ENCODE data around the gene ADAM8. TPM values are rescaled to one million over a fixed set of nuclear protein-coding genes. Genes with fewer than 3 reads are reported as not detected.

Gene ADAM8
- total RNA-seq, 4 donors from 2014 or later = 2.7 to 11.3 (median 6.4) TPM

DNA sequence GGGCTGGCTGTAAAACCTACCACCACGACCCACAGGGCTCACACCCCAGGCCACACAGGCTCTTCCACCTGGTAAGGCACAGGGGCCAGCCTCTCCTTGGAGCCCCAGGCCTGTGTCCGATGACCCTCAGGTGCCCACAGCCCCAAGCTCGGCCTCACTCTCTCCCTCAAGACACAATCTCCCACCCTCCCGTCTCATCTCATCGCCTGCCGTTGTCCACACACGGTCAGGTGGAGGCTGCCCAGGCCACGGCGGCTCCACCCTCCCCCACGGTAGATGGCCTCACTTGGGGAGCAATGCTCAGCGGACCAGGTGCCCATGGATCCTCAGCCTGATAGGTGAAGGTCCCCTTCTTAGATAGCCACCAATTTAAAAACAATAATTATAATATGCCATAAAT is 55.3 kb downstream of the ADAM8 start:
- no peak for DNase-seq (ENCODE audit: low spot score in 2 of 2)
- TF ChIP-seq POLR2A (IDR thresholded peaks at IDR 0.05) (no peak), EP300 (IDR thresholded peaks at IDR 0.05) (no peak)
- TF ChIP-seq, protein P1, sequence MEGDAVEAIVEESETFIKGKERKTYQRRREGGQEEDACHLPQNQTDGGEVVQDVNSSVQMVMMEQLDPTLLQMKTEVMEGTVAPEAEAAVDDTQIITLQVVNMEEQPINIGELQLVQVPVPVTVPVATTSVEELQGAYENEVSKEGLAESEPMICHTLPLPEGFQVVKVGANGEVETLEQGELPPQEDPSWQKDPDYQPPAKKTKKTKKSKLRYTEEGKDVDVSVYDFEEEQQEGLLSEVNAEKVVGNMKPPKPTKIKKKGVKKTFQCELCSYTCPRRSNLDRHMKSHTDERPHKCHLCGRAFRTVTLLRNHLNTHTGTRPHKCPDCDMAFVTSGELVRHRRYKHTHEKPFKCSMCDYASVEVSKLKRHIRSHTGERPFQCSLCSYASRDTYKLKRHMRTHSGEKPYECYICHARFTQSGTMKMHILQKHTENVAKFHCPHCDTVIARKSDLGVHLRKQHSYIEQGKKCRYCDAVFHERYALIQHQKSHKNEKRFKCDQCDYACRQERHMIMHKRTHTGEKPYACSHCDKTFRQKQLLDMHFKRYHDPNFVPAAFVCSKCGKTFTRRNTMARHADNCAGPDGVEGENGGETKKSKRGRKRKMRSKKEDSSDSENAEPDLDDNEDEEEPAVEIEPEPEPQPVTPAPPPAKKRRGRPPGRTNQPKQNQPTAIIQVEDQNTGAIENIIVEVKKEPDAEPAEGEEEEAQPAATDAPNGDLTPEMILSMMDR (IDR thresholded peaks at IDR 0.05) = no peak
- Histone ChIP-seq H3K4me1 (no peaks in the 10 kb centered on the region), H3K4me3 (no peak overlapping the region), H3K9me3 (no peaks in the 10 kb centered on the region), H3K27ac (no peak overlapping the region), H3K27me3 (peaks cover 0 to 33% of the 10 kb centered on the region in 2 donors), H3K36me3 (no peaks in the 10 kb centered on the region)
- WGBS, 2 donors = 91 to 92% methylated on average over 11 of the region's 11 CpGs

DNA sequence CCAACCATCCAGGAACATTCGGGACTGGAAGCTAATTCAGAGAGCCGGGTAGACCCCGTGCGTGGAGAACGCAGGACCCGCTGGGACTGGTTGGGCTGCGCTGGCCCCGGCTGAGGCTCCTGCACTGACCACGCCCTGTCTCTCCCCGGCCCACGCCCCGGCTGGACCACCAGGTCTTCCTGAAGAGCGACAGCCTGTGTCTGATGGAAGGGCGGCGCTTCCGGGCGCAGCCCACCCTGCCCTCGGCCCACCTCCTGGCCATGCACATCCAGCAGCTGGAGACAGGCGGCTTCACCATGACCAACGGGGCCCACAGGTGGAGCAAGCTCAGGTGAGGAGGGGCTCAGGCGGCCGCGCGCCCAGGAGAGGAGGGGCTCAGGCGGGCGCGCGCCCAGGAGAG is 56.9 kb downstream of the ADAM8 start:
- H3K9me3 ChIP-seq = no peaks in the 10 kb centered on the region
- no peak overlapping the region for H3K4me3 ChIP-seq
- H3K27me3 ChIP-seq = peaks cover 0 to 17% of the 10 kb centered on the region in 2 donors
- no peaks in the 10 kb centered on the region for H3K4me1 ChIP-seq
- no peak for DNase-seq (ENCODE audit: low spot score in 2 of 2)
- 17% methylated on average over 7 of the region's 28 CpGs; no CpG with 5 or more reads in 1 of the 2 donors for WGBS, 2 donors
- H3K36me3 ChIP-seq = no peaks in the 10 kb centered on the region
- H3K27ac ChIP-seq = no peak overlapping the region
- TF ChIP-seq, protein P1 (IDR thresholded peaks at IDR 0.05) = no peak
- no peak for TF ChIP-seq POLR2A (IDR thresholded peaks at IDR 0.05)
- TF ChIP-seq EP300 (IDR thresholded peaks at IDR 0.05) = no peak

DNA sequence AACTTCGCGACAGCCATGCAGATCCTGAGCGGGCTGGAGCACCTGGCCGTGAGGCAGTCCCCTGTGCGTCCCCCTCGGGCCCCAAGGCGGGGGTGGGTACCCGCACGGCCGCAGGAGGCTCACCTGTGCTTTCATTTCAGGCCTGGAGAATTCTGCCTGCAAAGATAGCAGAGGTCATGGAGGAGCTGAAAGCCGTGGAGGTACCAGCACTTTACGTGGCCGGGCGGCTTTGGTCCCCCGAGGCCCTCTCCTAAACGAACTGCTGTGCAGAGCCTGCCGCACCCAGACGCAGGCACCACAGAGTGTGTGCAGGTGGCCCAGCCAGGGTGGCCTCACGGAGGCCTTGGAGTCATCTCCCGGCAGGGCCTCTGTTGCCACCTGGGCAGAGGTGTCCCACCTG is 57.8 kb downstream of the ADAM8 start:
- WGBS, 2 donors = 85 to 89% methylated on average over 10 to 19 of the region's 20 CpGs
- no peak for DNase-seq (ENCODE audit: low spot score in 2 of 2)
- H3K4me1 ChIP-seq = no peaks in the 10 kb centered on the region
- no peaks in the 10 kb centered on the region for H3K36me3 ChIP-seq
- H3K27me3 ChIP-seq = peaks cover 0 to 19% of the 10 kb centered on the region in 2 donors
- H3K4me3 ChIP-seq = no peak overlapping the region
- TF ChIP-seq POLR2A (IDR thresholded peaks at IDR 0.05) (no peak), EP300 (IDR thresholded peaks at IDR 0.05) (no peak)
- TF ChIP-seq, protein P1 (IDR thresholded peaks at IDR 0.05) = no peak
- no peak overlapping the region for H3K27ac ChIP-seq
- no peaks in the 10 kb centered on the region for H3K9me3 ChIP-seq

DNA sequence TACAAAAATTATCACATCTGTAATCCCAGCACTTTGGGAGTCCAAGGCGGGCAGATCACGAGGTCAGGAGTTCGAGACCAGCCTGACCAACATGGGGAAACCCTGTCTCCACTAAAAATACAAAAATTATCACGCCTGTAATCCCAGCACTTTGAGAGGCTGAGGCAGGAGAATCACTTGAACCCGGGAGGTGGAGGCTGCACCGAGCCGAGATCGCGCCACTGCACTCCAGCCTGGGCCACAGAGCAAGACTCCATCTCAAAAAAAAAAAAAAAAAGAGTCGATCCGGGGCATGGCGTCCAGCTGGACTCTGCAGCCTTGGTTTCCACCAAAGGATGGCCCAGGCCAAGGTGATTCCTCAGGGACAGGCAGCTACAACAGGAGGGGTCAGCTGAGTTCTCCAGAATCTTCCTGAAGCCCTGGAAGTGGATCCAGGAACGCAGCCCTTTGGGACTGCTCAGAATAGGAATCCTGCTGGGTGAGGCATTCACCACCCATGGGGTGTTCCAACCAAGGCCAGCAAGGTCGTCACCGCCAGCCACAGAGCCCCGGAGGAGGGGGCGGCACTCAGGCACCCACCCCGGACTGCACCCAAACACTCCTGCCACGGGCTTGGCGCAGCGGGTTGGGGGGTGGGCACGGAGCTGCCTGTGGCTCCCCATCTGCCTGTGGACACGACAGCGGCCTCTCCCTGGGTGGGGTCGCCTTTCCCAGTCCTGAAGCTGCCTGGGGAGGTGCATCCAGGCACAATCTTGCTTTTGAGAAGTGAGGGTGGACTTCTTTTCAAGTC is 58.7 kb downstream of the ADAM8 start:
- Histone ChIP-seq H3K27ac (no peak overlapping the region), H3K4me1 (no peaks in the 10 kb centered on the region), H3K9me3 (no peaks in the 10 kb centered on the region), H3K27me3 (peaks cover 0 to 19% of the 10 kb centered on the region in 2 donors), H3K36me3 (no peaks in the 10 kb centered on the region), H3K4me3 (no peak overlapping the region)
- 82 to 85% methylated on average over 21 to 25 of the region's 25 CpGs for WGBS, 2 donors
- no peak for DNase-seq (ENCODE audit: low spot score in 2 of 2)
- TF ChIP-seq EP300 (IDR thresholded peaks at IDR 0.05) (no peak), POLR2A (IDR thresholded peaks at IDR 0.05) (no peak)
- TF ChIP-seq, protein P1 (IDR thresholded peaks at IDR 0.05) = no peak

DNA sequence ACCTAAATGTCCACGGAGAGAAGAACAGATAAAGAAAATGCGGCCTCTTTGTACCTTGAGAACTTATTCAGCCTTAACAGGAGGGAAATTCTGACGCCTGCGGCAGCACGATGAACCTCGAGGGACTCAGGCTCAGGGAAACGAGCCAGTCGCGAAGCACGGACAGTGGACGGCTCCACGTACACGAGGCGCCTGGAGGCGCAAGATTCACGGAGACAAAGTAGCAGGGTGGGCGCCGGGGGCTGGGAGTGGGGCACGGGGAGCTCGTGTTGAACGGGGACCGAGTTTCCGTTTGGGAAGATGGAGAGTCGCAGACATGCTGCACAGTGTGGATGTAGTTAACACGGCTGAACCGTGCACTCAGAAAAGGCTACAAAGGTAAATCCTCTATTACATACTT is 59.9 kb downstream of the ADAM8 start:
- no peak overlapping the region for H3K4me3 ChIP-seq
- peaks cover 0 to 19% of the 10 kb centered on the region in 2 donors for H3K27me3 ChIP-seq
- TF ChIP-seq EP300 (IDR thresholded peaks at IDR 0.05) (no peak), POLR2A (IDR thresholded peaks at IDR 0.05) (no peak)
- TF ChIP-seq, protein P1 (IDR thresholded peaks at IDR 0.05) = no peak
- H3K9me3 ChIP-seq = no peaks in the 10 kb centered on the region
- H3K27ac ChIP-seq = no peak overlapping the region
- no peak for DNase-seq (ENCODE audit: low spot score in 2 of 2)
- H3K36me3 ChIP-seq = no peaks in the 10 kb centered on the region
- 74 to 83% methylated on average over 26 of the region's 26 CpGs for WGBS, 2 donors
- no peaks in the 10 kb centered on the region for H3K4me1 ChIP-seq

All from tibial nerve (tissue), 4 donors.